GM04504 (cell line): ENCODE data around the gene DYRK3.

Source experiments
- DNase-seq: peaks from one replicate; pipeline ENCODE4 v3.0.0-alpha.2; 2012; ENCODE audit warnings: low read depth

DYRK3 gene

DNA sequence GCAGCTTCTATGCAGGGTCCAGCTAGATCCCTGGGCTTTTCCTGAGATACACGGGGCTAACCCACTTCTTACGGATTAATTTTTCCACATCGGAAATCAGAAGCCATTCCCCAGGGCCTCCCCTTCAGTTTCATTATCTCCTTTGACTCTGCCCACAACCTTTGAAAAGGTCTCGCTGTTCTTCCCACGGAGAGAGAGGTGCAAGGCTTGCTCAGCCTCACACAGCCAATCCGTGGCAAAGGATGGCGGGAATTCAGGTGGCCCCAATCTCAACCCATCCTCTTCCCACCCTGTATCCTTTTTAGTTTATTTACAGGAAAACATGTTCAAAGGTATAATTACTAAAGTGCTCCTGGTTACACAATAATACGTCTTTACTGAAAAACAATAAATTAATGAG, 48.7 kb downstream of the DYRK3 start:
- no peak for DNase-seq

DNA sequence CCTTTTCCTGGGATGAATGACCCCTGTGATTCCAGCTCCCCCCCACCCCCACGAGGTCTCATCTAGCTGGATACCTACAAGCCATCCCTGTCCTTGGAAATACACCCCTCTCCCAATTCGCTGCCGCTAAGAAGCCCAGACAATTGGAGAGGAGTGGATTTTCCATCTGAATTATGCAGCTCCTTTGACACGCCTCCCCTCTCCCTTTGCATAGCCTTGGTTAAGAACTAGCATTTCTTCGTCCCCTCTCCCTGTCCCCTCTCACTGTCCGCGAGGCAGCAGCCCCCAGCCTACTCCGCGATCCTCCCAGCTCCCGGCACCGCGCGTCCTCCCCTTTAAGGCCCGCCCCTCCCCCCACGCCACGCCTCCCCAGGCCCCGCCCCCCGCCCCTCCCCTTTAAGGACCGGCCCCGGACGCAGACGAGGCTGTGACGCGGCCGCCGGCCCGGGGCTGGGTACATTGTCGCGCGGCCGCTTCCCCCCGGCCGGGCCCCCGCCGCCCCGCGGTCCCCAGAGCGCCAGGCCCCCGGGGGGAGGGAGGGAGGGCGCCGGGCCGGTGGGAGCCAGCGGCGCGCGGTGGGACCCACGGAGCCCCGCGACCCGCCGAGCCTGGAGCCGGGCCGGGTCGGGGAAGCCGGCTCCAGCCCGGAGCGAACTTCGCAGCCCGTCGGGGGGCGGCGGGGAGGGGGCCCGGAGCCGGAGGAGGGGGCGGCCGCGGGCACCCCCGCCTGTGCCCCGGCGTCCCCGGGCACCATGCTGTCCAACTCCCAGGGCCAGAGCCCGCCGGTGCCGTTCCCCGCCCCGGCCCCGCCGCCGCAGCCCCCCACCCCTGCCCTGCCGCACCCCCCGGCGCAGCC, 49.4 kb downstream of the DYRK3 start, which contains the start of gene MAPKAPK2:
Gene MAPKAPK2, plus strand, starts transcription at position 428 of the 856 bp plus-strand sequence. Its CDS starts 325 bp downstream, at position 753.
- peak; percentile 40 for DNase-seq

DNA sequence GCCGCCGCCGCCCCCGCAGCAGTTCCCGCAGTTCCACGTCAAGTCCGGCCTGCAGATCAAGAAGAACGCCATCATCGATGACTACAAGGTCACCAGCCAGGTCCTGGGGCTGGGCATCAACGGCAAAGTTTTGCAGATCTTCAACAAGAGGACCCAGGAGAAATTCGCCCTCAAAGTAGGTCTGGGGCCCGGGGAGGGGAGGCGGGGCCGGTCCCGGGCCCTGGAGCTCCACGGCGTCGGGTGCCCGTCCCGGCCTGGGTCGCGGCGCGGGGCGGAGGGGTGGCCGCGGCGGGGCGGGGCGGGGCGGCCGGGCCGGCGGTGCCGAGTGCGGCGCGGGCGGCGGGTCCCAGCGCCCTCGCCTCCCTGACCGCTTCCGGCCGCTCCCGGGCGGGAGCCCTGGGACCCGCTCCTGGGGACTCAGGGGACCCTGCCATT, 50.0 kb downstream of the DYRK3 start:
- DNase-seq = no peak

DNA sequence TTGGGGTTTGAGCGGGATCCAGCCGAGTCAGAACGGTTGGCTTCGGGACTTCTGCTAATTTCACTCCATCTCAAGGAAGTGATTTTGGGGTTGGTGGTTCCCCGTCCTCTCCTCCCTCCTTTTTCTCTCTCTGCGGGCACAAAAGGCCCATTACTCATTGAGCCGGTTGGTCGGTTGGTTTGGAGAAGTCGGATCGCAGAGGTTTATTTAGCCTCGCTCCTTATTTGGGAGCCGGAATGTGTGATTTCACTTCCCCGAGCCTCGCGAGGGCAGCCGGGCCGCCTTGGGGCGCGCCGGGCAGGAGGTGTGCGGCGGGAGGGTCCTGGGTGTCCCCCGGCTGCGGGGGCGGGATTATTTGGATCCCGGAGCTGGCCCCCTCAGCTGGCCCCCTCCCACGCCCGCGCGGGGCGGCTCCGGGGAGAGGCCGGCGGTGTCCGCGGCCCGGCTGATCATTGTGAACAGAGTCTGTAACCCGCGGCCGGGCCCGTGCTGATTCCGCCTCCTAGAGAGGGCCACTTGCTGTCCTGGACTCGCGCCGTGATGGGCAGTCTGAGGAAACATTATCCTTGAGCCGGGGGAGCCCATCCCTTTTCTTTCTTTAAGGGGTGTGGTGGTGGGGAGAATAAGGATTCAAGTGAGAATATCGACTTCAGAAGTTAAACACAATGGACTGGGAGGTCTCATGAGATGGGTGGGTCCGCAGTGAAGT, 50.6 kb downstream of the DYRK3 start:
- DNase-seq = peak; percentile 51

DNA sequence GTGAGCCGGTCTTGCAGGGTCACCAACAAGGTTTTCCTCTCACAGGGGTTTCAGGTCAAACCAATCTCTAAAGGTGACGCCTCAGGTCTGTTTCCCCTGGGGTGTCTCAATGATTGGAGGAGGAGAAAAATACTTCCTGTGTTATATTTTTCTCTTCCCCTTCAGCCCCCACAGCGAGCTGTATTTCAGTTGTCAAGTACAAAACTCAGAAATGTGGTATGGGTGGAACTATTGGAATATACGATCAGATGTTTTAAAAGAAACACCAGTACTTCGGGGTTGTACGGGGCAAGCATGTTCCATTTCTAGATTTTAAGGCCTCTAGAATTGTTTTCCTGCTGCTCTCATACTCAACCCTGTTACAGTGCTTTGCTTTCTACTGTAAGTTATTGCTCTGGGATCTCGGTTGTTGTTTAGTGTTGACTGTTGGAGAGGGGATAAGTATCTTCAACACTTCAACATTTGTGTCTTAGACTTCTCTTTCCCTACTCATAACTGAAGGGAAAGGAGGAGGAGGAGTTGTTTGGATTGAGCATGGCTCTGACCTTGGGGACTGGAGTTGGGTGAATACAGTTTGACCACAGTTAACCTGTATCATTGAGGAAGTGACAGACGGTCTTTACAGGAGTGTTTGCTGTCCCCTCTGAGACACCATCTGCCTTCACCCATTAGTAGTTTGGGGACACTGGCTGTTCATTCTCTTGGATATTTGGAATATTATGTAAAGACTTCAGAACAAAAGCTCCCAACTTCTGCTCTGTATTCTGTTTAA, 51.3 kb downstream of the DYRK3 start:
- no peak for DNase-seq

DNA sequence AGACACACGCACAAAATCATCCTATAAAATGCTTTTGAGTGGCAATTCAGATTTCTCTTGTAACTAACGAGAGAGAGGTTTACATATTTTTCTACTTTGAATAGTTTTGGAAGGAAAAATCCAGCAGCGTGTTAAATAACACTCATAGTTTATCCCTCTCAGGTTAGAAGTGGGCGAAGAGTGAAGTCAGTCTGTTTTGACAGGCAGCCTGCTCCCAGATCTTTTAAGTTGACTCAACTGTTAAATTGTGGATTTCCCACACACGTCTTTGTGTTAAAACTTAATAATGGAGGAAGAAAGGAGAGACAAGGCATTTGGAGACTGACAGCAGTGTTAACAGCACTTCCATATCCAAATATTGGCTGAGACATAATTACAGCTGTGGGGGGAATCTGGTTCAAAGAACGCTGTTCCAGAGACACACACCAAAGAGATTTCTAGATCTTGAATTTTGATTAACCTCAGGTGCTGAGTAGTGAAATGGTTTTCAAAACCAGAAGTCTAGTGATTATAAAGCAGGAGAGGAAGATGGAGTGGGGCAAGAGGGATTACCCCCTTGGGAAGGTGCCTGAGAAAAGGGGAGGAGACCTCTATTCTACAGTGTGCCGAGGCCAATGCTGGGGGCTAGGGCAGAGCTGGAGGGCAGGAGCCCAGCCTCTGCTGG, 52.0 kb downstream of the DYRK3 start:
- no peak for DNase-seq

DNA sequence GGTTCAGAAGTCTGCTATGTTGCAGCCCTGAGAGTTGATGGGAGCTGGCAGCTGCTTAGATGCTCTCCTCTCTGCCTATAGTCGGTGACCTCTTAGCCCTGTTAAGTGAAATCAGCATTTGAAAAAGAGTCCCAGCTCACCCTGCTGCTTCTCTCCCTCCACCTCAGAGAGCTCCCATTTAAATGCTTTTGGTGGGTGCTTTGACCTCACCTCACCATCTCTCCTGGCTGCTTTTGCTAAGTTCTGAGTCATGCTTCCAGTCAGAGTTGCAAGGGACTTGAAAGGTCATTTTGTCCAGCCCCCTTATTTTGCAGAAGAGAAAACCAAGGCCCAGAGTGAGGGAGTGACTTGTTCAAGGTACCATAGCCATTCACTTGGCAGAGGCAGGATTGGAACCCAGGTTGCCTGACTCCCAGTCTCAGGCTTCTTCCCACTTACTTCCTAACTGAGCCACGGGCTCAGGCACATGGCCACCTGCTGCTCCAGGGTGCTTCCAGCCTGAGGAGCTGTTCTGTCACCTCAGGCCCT, 52.6 kb downstream of the DYRK3 start:
- DNase-seq = no peak

DNA sequence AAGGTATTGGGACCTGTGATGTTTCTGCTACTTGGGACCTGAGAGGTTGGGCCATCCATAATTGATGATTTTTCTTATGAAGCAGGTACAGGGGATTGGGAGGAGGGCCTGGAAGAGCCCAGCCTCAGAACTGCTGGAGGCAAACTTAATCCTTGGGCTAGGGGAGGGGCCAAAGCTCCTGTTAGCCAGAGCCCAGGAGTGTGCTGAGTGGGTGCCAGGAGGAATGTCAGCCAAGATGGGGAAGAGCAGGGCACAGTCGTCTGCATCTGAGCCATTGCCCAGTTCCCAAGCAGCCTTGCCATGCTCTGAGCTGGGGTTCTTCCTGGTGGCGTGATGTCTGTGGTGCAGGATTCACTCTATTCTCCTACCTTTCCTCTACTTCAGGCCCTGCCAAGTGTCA, 55.2 kb downstream of the DYRK3 start:
- no peak for DNase-seq

DNA sequence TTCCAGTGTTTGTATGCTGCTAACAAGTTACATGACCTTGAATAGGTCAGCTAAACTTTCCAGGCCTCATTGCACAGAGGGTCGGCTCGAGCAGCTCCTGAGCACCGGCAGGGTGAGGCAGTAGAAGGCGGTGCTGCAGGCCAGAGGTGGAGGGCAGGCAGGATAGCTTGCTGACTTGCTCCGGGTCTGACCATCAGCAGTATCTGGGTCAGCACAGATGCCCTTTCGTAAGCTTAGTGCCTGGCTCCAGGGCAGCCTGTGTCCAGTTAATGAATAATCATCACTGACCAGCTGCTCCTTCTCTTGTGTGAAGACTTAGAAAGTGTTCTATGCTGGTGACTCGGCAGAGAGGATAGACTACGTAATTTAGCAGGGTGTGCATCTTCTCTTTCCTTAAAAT, 56.3 kb downstream of the DYRK3 start:
- DNase-seq = no peak

DNA sequence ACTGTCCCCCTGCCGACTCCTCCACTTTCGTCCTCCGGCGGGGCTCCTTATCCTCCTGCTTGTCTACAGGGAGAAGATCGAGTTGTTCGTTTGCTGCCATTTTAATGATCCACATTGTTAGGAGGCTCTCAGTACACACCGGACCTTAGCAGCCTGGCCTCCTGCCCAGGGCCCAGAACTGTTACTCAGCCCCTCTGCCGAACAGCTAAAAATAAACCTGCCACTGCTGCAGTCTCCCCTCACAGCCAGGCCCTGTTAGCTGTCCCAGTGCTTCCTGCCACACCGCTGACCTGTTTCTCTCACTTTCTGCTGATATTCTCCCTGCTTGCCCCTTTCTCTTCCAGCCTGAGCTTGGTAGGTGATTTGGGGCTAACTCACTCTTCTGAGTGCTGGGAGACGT, 57.7 kb downstream of the DYRK3 start:
- no peak for DNase-seq

DNA sequence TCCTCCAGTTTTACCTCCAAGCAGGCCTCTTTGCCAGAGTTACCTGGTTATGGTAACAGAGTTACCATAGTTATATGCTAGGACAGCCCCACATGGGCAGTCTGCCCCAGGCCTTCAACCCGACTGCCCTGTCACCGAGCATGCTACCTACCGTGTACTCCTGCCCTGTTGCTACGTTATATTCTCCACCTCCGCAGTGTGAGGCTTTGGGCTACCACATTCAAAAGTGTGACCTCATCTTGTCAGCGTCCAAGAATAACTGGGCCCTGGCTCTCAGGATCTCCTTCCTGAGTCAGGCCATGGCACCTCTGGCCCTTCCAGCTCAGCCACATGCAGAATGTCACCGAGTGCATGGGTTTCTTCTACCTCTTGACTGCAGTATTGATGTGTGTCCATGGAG, 58.3 kb downstream of the DYRK3 start:
- no peak for DNase-seq

DNA sequence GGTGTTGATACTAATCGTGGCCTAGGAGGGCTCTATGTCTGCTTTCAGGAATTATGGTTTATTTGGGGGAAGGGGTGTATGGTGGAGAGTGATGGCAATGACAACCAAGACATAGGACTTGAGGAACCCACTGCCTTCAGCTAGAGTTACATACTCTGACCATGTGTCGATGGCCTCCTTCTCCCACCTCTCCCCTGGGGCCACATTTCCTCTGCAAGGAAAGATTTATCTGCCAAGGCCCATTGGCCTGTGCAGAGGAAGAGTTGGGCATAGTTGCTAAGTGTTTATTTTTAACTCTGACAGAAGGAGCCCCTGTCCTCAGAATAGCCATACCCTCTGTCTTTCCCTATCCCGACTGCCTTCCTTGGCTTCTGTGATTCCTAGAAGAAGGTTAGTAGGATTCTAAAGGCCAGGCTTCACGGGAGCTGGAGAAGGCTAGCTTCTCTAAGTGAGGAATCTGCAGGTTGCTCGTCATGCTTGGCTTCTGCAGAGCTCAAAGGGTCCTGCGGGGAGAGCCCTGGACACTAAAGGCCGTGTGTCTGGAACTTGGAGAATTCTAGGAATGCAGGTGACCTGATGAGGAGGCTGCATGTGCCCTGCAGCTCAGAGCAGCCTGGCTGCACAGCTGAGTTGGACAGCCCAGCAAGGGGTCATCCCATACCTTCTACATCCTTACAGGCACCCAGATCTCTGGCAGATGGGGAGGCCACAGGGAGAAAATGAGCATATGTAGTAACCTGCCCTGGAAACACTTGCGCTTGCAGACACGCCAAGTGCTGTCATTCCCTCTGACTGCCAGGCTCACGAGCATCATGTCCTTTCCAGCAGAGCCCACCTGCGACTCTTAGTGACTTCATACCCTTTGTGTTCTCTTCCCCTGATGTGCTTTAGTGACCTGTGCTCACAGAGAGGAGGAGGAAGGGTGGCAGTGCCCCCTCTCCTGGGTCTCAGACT, 59.1 kb downstream of the DYRK3 start:
- no peak for DNase-seq

DNA sequence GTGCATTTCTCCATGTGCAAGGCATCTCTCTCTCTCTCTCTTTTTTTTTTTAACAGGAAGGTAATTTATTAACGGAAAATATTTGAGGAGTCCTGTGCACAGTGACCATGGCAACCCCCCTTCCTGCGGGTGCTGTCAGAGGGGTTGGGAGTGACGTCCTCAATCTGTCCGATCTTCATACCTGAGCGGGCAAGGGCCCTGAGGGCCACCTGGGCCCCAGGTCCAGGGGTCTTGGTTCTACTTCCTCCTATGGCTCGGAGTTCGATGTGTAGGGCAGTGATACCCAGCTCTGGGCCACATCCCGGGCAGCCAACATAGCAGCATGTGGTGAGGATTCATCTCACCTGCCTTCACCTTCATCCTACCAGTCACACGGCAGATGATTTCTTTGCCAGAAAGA, 60.4 kb downstream of the DYRK3 start:
- no peak for DNase-seq

DNA sequence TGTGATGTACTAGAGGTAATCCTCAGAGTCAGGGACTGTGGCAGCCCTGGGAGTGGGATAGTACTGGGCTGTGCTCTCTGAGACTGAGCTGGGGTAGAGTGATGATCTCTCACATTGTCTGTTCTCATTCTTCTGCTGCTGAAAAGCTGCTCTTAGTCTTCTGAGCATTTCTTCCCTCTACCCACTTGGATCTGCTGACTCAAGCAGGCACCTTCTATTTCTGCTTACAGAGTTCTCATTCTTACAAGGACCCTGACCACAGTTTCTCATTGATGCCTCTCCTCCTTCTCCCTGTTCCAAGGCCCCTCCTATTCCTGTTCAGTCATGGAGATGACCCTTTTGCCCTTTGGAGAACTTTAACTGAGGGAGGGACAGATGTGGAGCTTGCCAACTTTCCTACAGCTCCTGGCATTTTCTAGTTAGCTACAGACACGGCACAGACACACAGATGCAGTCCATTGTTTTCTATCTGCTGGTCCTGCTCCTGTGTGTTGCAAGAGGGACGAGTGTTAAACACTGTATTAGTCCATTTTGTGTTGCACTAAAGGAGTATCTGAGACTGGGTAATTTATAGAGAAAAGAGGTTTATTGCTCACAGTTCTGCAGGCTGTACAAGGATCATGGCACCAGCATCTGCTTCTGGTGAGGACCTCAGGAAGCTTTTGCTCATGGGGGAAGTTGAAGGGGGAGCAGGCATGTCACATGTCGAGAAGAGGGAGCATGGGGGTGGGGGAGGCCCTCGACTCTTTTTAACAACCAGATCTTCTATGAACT, 61.7 kb downstream of the DYRK3 start:
- no peak for DNase-seq

DNA sequence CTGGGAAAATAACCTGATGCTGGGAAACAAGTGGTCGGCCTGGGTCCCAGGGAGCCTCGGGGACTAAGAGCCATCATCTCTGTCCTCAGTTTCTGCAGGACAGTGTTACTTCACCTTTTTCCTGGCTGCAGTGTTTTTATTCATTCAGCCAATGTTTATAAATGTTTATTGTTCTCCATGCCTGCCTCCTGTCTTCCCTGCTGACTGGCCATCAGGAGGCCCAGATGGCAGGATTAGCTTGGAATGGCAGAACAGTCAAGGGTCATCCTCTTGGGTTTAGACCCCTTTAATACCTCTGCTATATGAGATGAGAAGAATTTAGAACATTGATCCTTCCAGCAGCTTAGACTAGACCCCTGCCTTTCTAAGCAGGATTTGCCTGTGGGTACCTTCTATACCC, 62.7 kb downstream of the DYRK3 start:
- no peak for DNase-seq
